Epithelial cell of proximal tubule (primary cell): ENCODE data around the gene MRPL53. TPM values are rescaled to one million over a fixed set of nuclear protein-coding genes. Genes with fewer than 3 reads are reported as not detected.
"Not testable (repeated sequence)": the region's sequence is repeated elsewhere in the genome, so short reads cannot be mapped to it uniquely, and the experiment has no call there.

Experiments used
- DNase-seq: peaks from one replicate; pipeline ENCODE4 v3.0.0-alpha.2; 2011; ENCODE audit warnings: low read depth
- H3K4me3 ChIP-seq: 2 replicates; pipeline ENCODE4 v1.5.1; 2011; ENCODE audit warnings: low read depth, mild to moderate bottlenecking, low read length
- CTCF ChIP-seq: conservative IDR thresholded peaks from 2 replicates; pipeline ENCODE4 v1.5.1; 2012; ENCODE audit warnings: low read depth, mild to moderate bottlenecking, low read length
- total RNA-seq: library from RNA; depleted of rRNA; stranded (reverse); fragments of >200 nt; gene quantifications from 2 replicates; pipeline ENCODE4 v1.2.3, GENCODE V29; 2015

Gene MRPL53
- total RNA-seq, 1 donor from 2014 or later = 34.2 TPM

- TF ChIP-seq CTCF = no peak
- peak overlapping the region; percentile 72 for H3K4me3 ChIP-seq
- no peak for DNase-seq
Measured at GRCh38 chr2:74471332-74472065, 981 bp downstream of the MRPL53 start.

- H3K4me3 ChIP-seq, DNase-seq: not testable (repeated sequence)
Measured at GRCh38 chr2:74470742-74471141, 1.7 kb downstream of the MRPL53 start.

DNA sequence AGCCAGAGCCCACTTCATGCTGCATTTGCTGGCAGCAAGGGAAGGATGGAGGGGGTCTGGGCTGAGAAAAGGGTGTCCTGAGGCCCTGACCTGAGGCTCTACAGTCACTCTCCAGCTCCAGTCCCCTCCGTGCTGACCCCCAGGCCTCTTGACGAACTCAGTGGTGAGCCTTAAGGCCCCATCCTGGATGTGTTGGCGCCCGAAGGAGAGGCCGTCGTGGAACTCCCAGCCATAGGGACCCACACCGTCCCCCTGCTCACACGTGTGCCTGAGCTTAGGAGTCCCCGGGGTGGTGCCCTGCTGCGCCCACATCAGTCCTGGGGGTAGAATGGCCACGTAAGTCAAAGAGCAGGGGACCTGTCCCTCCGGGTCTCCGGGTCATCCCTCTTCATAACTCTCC is 8.1 kb downstream of the MRPL53 start:
- no peak for DNase-seq
- no peak for TF ChIP-seq CTCF
- H3K4me3 ChIP-seq = peak overlapping the region; percentile 95

DNA sequence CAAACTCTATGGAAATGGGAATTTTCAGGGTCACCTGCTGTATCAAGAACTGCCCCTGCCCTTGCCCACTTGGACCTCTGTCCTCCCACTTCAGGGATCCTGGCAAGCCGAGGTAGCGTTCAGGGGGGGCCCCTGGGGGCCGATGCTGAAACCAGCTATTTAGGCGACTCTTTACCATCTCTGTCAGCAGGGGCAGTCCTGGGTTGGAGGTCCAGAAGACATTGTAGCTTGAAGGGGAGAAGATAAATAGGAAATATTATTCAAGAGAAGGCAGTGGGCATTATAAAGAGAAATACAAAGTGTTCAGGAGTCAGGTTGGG is 9.7 kb downstream of the MRPL53 start:
- no peak for TF ChIP-seq CTCF
- DNase-seq = no peak
- no peak overlapping the region for H3K4me3 ChIP-seq

DNA sequence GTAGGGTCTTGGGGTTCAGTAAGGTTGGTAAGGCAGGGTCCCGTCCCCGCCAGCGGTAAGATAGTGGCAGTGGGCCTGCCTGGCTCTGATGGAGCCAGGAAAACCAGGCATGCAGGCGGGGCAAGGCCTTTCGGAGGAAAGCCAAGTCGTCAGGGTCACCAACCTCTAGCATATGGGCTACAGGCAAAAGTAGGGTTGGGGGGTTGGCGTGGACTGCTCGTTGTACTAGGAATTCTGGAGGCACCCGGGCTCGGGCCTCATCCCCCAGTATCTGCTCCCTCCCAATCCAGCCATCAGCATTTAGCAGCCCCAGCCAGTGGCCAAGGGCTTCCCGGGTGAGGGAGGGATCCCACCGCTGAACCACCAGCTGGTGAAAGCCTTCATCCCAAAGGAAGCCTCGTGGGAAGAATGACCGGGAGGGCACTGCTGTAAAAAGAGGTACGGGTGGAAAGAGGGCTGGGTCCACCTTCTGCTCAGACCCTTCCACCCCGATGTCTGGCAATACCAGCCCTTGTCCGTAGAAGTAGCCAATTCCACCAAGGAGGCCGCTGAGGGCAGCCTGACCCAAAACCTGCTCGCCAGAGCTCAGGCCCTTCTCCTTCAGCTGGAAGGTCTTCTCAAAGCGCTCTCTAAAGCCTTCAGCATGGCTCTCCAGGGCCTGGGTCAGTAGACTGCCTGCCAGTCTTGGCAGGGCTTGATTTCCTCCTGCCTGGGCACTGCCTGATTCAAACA is 10.3 kb downstream of the MRPL53 start:
- DNase-seq = no peak
- no peak for TF ChIP-seq CTCF
- no peak overlapping the region for H3K4me3 ChIP-seq

DNA sequence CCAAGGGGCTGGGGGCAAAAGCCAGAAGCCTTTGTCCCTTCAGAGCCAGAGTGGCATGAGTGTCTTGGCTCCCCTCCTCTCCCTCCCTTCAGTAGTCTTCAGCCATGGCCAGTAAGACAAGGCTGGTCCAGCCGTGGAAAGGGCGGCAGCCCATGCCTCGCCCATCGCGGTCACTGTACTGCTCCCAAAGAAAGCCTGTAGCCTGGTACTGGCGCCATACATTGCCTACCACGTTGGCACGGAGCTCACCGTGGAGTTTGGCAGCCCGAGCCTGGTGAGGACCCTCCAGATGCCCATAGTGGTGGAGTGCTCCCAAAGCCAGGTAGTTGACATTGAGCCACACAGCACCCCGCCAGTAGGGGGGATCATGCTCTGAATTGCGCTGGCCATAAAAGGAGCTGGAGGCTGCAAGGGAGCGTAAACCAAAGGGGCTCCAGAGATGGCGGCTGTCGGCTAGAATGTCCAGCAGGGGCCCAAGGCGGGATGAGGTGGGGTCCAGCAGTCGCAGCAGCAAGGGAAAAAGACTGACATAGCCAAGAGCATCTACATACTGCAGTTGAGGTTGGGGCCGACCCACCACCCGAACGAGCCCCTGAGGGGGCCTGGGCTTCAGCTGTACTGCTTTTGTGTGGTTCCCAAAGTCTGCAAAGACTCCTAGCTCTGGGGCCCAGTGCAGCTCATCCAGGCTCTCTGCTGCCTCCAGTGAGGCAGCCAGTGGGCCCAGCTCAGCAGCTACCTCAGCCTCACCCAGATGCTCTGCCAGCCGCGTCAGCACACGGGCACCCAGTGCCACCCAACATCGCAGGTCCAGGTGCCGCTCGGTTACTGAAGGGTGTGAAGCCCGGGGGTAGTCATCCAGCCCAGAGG is 11.1 kb downstream of the MRPL53 start:
- DNase-seq = no peak
- no peak overlapping the region for H3K4me3 ChIP-seq

GRCh38 chr2:74460187-74460586 is 12.3 kb downstream of the MRPL53 start:
- not testable (repeated sequence) for H3K4me3 ChIP-seq, DNase-seq

More for the DNA sequence above, 11.1 kb downstream of the MRPL53 start:
- TF ChIP-seq CTCF = peak; percentile 31

GRCh38 chr2:74459503-74460118 is 12.9 kb downstream of the MRPL53 start:
- peak overlapping the region; percentile 98 for H3K4me3 ChIP-seq
- DNase-seq = not testable (repeated sequence)
